Endodermal cell (in vitro differentiated cells): ENCODE measurements around the gene ITLN1. TPM values are rescaled to one million over a fixed set of nuclear protein-coding genes. Genes with fewer than 3 reads are reported as not detected.
"Not testable (repeated sequence)": the region's sequence is repeated elsewhere in the genome, so short reads cannot be mapped to it uniquely, and the experiment has no call there.

ENCODE experiments used
- DNase-seq: peaks from one replicate; pipeline ENCODE4 v3.0.0-alpha.2; 2017
- H3K27ac ChIP-seq: 2 replicates; pipeline ENCODE4 v1.5.1; 2013; ENCODE audit warnings: mild to moderate bottlenecking, low read depth, low read length, moderate library complexity
- H3K27me3 ChIP-seq: 2 replicates; pipeline ENCODE4 v1.6.1; 2013; ENCODE audit warnings: mild to moderate bottlenecking, low read length, moderate library complexity; ENCODE audit not compliant: insufficient read depth, control insufficient read depth, poor library complexity, severe bottlenecking
- H3K36me3 ChIP-seq: 2 replicates; pipeline ENCODE4 v1.7.0; 2013; ENCODE audit warnings: mild to moderate bottlenecking, low read length, moderate library complexity; ENCODE audit not compliant: control insufficient read depth, insufficient read depth
- H3K4me1 ChIP-seq: one replicate; pipeline ENCODE4 v1.7.0; 2013; ENCODE audit warnings: low read length; ENCODE audit not compliant: control insufficient read depth, insufficient read depth
- H3K4me3 ChIP-seq: 2 replicates; pipeline ENCODE4 v1.5.1; 2013; ENCODE audit warnings: mild to moderate bottlenecking, low read length, moderate library complexity
- H3K9ac ChIP-seq: 2 replicates; pipeline ENCODE4 v1.6.1; 2013; ENCODE audit warnings: mild to moderate bottlenecking, low read length, moderate library complexity; ENCODE audit not compliant: poor library complexity, severe bottlenecking; ENCODE audit errors: extremely low read depth
- H3K9me3 ChIP-seq: 2 replicates; pipeline ENCODE4 v1.6.1; 2013; ENCODE audit warnings: mild to moderate bottlenecking, low read length, moderate library complexity; ENCODE audit not compliant: control insufficient read depth
- H3K27ac Mint-ChIP-seq: 2 replicates; pipeline ENCODE4 v1.8.0; 2020; ENCODE audit warnings: mixed read lengths
- H3K27me3 Mint-ChIP-seq: 2 replicates; pipeline ENCODE4 v1.8.0; 2021; ENCODE audit warnings: mild to moderate bottlenecking, mixed read lengths; ENCODE audit not compliant: insufficient read depth
- H3K36me3 Mint-ChIP-seq: 2 replicates; pipeline ENCODE4 v1.8.0; 2020; ENCODE audit warnings: low read depth, mixed read lengths
- H3K4me1 Mint-ChIP-seq: 2 replicates; pipeline ENCODE4 v1.8.0; 2020; ENCODE audit warnings: mixed read lengths
- H3K4me3 Mint-ChIP-seq: 2 replicates; pipeline ENCODE4 v1.8.0; 2020; ENCODE audit warnings: mild to moderate bottlenecking, moderate library complexity, mixed read lengths
- H3K9me3 Mint-ChIP-seq: 2 replicates; pipeline ENCODE4 v1.8.0; 2020; ENCODE audit warnings: mild to moderate bottlenecking, mixed read lengths
- WGBS, 2 experiments: methylation state at CpG; one replicate each; pipeline versions ENCODE4 v1.1.5 to v1.1.7; 2013; ENCODE audit warnings: missing lambda C conversion rate in 2 of 2, mixed read lengths in 1 of 2; ENCODE audit not compliant: insufficient coverage in 1 of 2, insufficient read length in 1 of 2; 5-methylcytosine and 5-hydroxymethylcytosine counted together
- total RNA-seq, 2 donors: library from RNA; stranded (reverse); fragmentation: NEBNext Ultra II Directional in 1 of 2; extraction: Animal tissue kit (Norgen Biotek cat#: 25700) in 1 of 2; gene quantifications; 2 replicates in 1 of 2; 3 replicates in 1 of 2; pipeline ENCODE4 v1.2.1, GENCODE V29; 2021
- TF ChIP-seq, protein P1 (sequence below): fragments of 200-600 bp; sonication (generic); conservative IDR thresholded peaks from 2 replicates; pipeline ENCODE4 v1.5.0; 2021; ENCODE audit warnings: antibody characterized with exemption, mild to moderate bottlenecking

ITLN1 gene
- total RNA-seq, 2 donors from 2014 or later: 0.22 to 0.51 TPM

DNA sequence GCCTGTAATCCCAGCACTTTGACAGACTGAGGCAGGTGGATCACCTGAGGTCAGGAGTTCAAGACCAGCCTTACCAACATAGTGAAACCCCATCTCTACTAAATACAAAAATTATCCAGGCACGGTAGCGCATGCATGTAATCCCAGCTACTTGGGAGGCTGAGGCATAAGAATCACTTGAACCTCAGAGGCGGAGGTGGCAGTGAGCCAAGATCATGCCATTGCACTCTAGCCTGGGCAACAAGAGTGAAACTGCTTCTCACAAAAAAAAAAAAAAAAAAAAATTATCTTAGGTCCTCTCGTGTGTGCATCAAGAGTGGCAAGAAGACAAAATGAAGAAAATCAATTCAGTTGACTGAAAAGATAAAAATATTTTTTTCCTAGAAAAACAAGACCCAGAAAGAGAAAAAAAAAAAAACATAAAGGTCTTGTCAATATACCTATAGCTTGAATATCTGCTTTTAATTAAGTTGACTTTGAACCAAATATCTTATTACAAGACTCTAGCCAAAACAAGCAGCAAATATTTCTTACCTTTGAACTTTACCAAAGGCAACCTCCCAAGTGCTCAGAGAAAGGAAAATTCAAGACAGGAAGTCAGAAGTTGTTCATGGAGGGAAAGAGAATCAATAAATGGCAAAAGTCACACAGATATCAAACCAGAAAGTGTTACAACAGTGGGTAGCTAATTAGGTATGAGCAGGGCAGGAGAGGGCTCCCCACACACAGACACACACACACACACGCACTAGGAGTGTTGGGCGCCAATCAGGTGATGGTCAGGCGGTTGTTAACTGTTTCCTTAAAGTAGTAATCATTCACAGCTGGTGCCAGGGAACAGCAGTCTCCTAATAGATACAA lies 40.0 kb upstream of the ITLN1 start:
- no peak for DNase-seq
- H3K27ac ChIP-seq: no peak overlapping the region
- peaks cover 80% of the 10 kb centered on the region for H3K9me3 Mint-ChIP-seq
- H3K9ac ChIP-seq: no peak overlapping the region
- no peaks in the 10 kb centered on the region for H3K4me1 Mint-ChIP-seq
- no peak overlapping the region for H3K4me3 Mint-ChIP-seq
- peaks cover 65% of the 10 kb centered on the region for H3K9me3 ChIP-seq
- TF ChIP-seq, protein P1, sequence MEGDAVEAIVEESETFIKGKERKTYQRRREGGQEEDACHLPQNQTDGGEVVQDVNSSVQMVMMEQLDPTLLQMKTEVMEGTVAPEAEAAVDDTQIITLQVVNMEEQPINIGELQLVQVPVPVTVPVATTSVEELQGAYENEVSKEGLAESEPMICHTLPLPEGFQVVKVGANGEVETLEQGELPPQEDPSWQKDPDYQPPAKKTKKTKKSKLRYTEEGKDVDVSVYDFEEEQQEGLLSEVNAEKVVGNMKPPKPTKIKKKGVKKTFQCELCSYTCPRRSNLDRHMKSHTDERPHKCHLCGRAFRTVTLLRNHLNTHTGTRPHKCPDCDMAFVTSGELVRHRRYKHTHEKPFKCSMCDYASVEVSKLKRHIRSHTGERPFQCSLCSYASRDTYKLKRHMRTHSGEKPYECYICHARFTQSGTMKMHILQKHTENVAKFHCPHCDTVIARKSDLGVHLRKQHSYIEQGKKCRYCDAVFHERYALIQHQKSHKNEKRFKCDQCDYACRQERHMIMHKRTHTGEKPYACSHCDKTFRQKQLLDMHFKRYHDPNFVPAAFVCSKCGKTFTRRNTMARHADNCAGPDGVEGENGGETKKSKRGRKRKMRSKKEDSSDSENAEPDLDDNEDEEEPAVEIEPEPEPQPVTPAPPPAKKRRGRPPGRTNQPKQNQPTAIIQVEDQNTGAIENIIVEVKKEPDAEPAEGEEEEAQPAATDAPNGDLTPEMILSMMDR: no peak
- no peaks in the 10 kb centered on the region for H3K4me1 ChIP-seq
- H3K27me3 Mint-ChIP-seq: peaks cover 6% of the 10 kb centered on the region
- H3K27ac Mint-ChIP-seq: no peak overlapping the region
- H3K36me3 Mint-ChIP-seq: peaks cover 10% of the 10 kb centered on the region
- no peaks in the 10 kb centered on the region for H3K36me3 ChIP-seq
- H3K27me3 ChIP-seq: no peaks in the 10 kb centered on the region
- no peak overlapping the region for H3K4me3 ChIP-seq
- 92 to 95% methylated on average over 4 to 7 of the region's 7 CpGs for WGBS, 2 experiments

DNA sequence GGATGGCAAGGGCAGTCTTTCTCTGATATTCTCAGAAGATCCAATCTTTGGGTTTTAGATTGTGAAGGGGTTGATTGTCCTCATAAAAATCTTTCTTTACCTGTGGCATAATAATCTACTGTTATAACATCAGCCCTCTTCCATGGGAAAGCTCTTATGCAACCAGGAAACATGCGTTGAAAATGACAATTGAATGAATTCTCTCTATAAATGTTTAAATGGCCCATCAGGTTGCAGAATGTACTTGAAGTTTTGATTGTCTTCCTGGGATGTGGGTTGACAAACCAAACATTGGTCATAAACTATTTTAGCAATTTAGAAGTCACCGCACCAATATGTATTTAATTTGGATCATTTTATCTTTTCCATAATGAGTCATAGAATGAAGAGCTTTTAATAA lies 31.7 kb upstream of the ITLN1 start:
- no peak overlapping the region for H3K9ac ChIP-seq
- peaks cover 3% of the 10 kb centered on the region for H3K27me3 Mint-ChIP-seq
- WGBS, 2 experiments: 75 to 97% methylated on average over 1 to 2 of the region's 2 CpGs
- no peak overlapping the region for H3K4me3 Mint-ChIP-seq
- H3K9me3 Mint-ChIP-seq: peaks cover 33% of the 10 kb centered on the region
- no peak overlapping the region for H3K27ac Mint-ChIP-seq
- peaks cover 21% of the 10 kb centered on the region for H3K4me1 Mint-ChIP-seq
- TF ChIP-seq, protein P1: no peak
- no peaks in the 10 kb centered on the region for H3K36me3 ChIP-seq
- peaks cover 23% of the 10 kb centered on the region for H3K9me3 ChIP-seq
- H3K27me3 ChIP-seq: no peaks in the 10 kb centered on the region
- peaks cover 9% of the 10 kb centered on the region for H3K4me1 ChIP-seq
- no peak for DNase-seq
- H3K36me3 Mint-ChIP-seq: peaks cover 2% of the 10 kb centered on the region
- H3K27ac ChIP-seq: no peak overlapping the region
- no peak overlapping the region for H3K4me3 ChIP-seq

DNA sequence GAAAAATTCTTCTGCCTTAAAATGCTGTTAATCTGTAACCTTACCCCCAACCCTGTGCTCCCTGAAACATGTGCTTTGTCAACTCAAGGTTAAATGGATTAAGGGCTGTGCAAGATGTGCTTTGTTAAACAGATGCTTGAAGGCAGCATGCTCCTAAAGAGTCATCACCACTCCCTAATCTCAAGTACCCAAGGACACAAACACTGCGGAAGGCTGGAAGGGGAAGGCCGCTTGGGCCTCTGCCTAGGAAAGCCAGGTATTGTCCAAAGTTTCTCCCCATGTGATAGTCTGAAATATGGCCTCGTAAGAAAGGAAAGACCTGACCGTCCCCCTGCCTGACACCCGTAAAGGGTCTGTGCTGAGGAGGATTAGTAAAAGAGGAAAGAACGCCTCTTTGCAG lies 28.2 kb upstream of the ITLN1 start:
- not testable (repeated sequence) for H3K4me3 Mint-ChIP-seq, H3K27me3 ChIP-seq, H3K27me3 Mint-ChIP-seq, H3K4me1 ChIP-seq, H3K27ac ChIP-seq, H3K36me3 ChIP-seq, H3K4me3 ChIP-seq, H3K36me3 Mint-ChIP-seq, H3K9ac ChIP-seq
- WGBS, 2 experiments: 70 to 81% methylated on average over 4 to 6 of the region's 6 CpGs
- Mint-ChIP-seq H3K9me3 (peaks cover 20% of the 10 kb centered on the region), H3K27ac (peak overlapping the region; percentile 91), H3K4me1 (peaks cover 27% of the 10 kb centered on the region)
- DNase-seq: peak; percentile 51
- peaks cover 27% of the 10 kb centered on the region for H3K9me3 ChIP-seq
